Body of pancreas (tissue), 4 donors: ENCODE measurements around the gene SPNS3. TPM values are rescaled to one million over a fixed set of nuclear protein-coding genes. Genes with fewer than 3 reads are reported as not detected.

Experiments
- ATAC-seq: fragments of 150-250 bp; one replicate; pipeline ENCODE4 v1.9.1; 2016
- DNase-seq, 4 donors: peaks; one replicate each; pipeline ENCODE4 v3.0.0-alpha.2; 2019
- H3K27ac ChIP-seq, 4 donors: fragments of 200-600 bp; sonication (generic); 1 replicate in 3 of 4; 2 replicates in 1 of 4; pipeline versions ENCODE4 v1.5.1 to v1.6.1; 2016 to 2019; ENCODE audit warnings: mild to moderate bottlenecking in 1 of 4, mixed read lengths in 1 of 4, moderate library complexity in 1 of 4
- H3K27me3 ChIP-seq, 2 donors: fragments of 200-600 bp; sonication (generic); one replicate each; pipeline ENCODE4 v1.6.0; 2016; ENCODE audit warnings: mild to moderate bottlenecking in 1 of 2
- H3K36me3 ChIP-seq, 2 donors: fragments of 200-600 bp; sonication (generic); replicated peaks in 1 of 2; 2 replicates each; pipeline ENCODE4 v1.5.1; 2016; ENCODE audit warnings: low read depth in 2 of 2; ENCODE audit not compliant: insufficient read depth in 1 of 2
- H3K4me1 ChIP-seq: fragments of 200-600 bp; sonication (generic); one replicate; pipeline ENCODE4 v1.6.0; 2016
- H3K4me3 ChIP-seq, 2 donors: fragments of 200-600 bp; sonication (generic); 1 replicate in 1 of 2; 2 replicates in 1 of 2; pipeline ENCODE4 v1.5.1; 2016 to 2019
- H3K9me3 ChIP-seq, 3 donors: fragments of 200-600 bp; sonication (generic); 1 replicate in 2 of 3; 2 replicates in 1 of 3; pipeline ENCODE4 v1.5.1; 2016
- CTCF ChIP-seq, 7 experiments: fragments of 450-650 bp in 4 of 7; fragments of 200-600 bp in 3 of 7; sonication (generic) in 3 of 7; IDR thresholded peaks; one replicate each; pipeline ENCODE4 v1.5.1; 2016 to 2019; ENCODE audit warnings: antibody characterized with exemption in 7 of 7
- POLR2A ChIP-seq, 3 donors: fragments of 450-650 bp; IDR thresholded peaks; one replicate each; pipeline ENCODE4 v1.6.1; 2016; ENCODE audit warnings: antibody characterized with exemption in 3 of 3, mild to moderate bottlenecking in 2 of 3
- WGBS, 2 donors: methylation state at CpG; one replicate each; pipeline ENCODE4 v1.1.5; 2017; 5-methylcytosine and 5-hydroxymethylcytosine counted together
- intact Hi-C: fragments of 100-400 bp; cut with DNase I; formaldehyde crosslinking; loops from one replicate; pipeline ENCODE4 v1.15.1; 2023
- total RNA-seq, 2 donors: library from RNA; depleted of rRNA; stranded (reverse); fragments of >200 nt; gene quantifications; one replicate each; pipeline ENCODE4 v1.1.0, GENCODE V29; 2016

SPNS3 gene
- total RNA-seq, 2 donors from 2014 or later = not detected

- intact Hi-C loops = no loop called here
- Histone ChIP-seq H3K27ac (peak overlapping the region in 1 of 4 donors; percentile 17), H3K36me3 (no peaks in the 10 kb centered on the region), H3K4me3 (no peak overlapping the region), H3K9me3 (no peaks in the 10 kb centered on the region), H3K27me3 (no peaks in the 10 kb centered on the region), H3K4me1 (no peaks in the 10 kb centered on the region)
- DNase-seq (no peak), ATAC-seq (no peak)
- no peak for TF ChIP-seq POLR2A (IDR thresholded peaks at IDR 0.05)
- no peak for TF ChIP-seq CTCF (IDR thresholded peaks at IDR 0.05)
- WGBS, 2 donors = 79 to 89% methylated on average over 12 to 13 of the region's 13 CpGs
Measured at GRCh38 chr17:4529533-4530152, 95.9 kb downstream of the SPNS3 start.

GRCh38 chr17:4530799-4531730, 97.3 kb downstream of the SPNS3 start:
- TF ChIP-seq CTCF (IDR thresholded peaks at IDR 0.05) (no peak), POLR2A (IDR thresholded peaks at IDR 0.05) (no peak)
- Histone ChIP-seq H3K27ac (peak overlapping the region in 2 of 4 donors; percentile 44 to 45), H3K4me3 (no peak overlapping the region), H3K27me3 (no peaks in the 10 kb centered on the region), H3K9me3 (no peaks in the 10 kb centered on the region), H3K4me1 (no peaks in the 10 kb centered on the region), H3K36me3 (no peaks in the 10 kb centered on the region)
- ATAC-seq (peak; percentile 15), DNase-seq (peak in 1 of 4 donors; percentile 20)
- intact Hi-C loops = no loop called here
- WGBS, 2 donors = 72 to 77% methylated on average over 17 to 30 of the region's 30 CpGs

GRCh38 chr17:4531988-4532736, 98.4 kb downstream of the SPNS3 start:
- ATAC-seq = no peak
- no peaks in the 10 kb centered on the region for H3K27me3 ChIP-seq
- intact Hi-C loops = no loop called here
- no peaks in the 10 kb centered on the region for H3K4me1 ChIP-seq
- 78 to 89% methylated on average over 16 to 17 of the region's 17 CpGs for WGBS, 2 donors
- no peak for DNase-seq
- TF ChIP-seq POLR2A (IDR thresholded peaks at IDR 0.05) (no peak), CTCF (IDR thresholded peaks at IDR 0.05) (no peak)
- H3K4me3 ChIP-seq = no peak overlapping the region
- H3K9me3 ChIP-seq = no peaks in the 10 kb centered on the region
- H3K36me3 ChIP-seq = no peaks in the 10 kb centered on the region
- H3K27ac ChIP-seq = peak overlapping the region in 2 of 4 donors; percentile 22 to 36

GRCh38 chr17:4532860-4533522, 99.3 kb downstream of the SPNS3 start:
- intact Hi-C loops = no loop called here
- Histone ChIP-seq H3K4me3 (no peak overlapping the region), H3K4me1 (no peaks in the 10 kb centered on the region), H3K27me3 (no peaks in the 10 kb centered on the region), H3K27ac (no peak overlapping the region), H3K36me3 (no peaks in the 10 kb centered on the region), H3K9me3 (no peaks in the 10 kb centered on the region)
- ATAC-seq (no peak), DNase-seq (no peak)
- 84 to 90% methylated on average over 10 to 33 of the region's 33 CpGs for WGBS, 2 donors
- TF ChIP-seq POLR2A (IDR thresholded peaks at IDR 0.05) = no peak
- no peak for TF ChIP-seq CTCF (IDR thresholded peaks at IDR 0.05)
